GM18505 (cell line): ENCODE measurements around the gene CPLX1.
"Not testable (repeated sequence)": the region's sequence is repeated elsewhere in the genome, so short reads cannot be mapped to it uniquely, and the experiment has no call there.

Source experiments
- ATAC-seq: cut with Tn5 transposase; IDR thresholded peaks from one replicate; pipeline ENCODE4 v1.9.1; 2021; ENCODE audit not compliant: unreplicated experiment
- POLR2A ChIP-seq: IDR thresholded peaks from 4 replicates; pipeline ENCODE4 v1.6.1; 2011; ENCODE audit warnings: borderline replicate concordance; ENCODE audit not compliant: insufficient read depth, insufficient read length; ENCODE audit errors: extremely low read depth

The CPLX1 gene

GRCh38 chr4:823176-823760 is 2.7 kb downstream of the CPLX1 start:
- no peak for TF ChIP-seq POLR2A
- no peak for ATAC-seq

- no peak for TF ChIP-seq POLR2A
- no peak for ATAC-seq
Observed at GRCh38 chr4:822361-823175, 3.4 kb downstream of the CPLX1 start.

GRCh38 chr4:821631-822030 is 4.3 kb downstream of the CPLX1 start:
- ATAC-seq = no peak
- no peak for TF ChIP-seq POLR2A

GRCh38 chr4:821181-821591 is 4.7 kb downstream of the CPLX1 start:
- no peak for ATAC-seq
- no peak for TF ChIP-seq POLR2A

GRCh38 chr4:820230-821172 is 5.4 kb downstream of the CPLX1 start:
- ATAC-seq = no peak
- no peak for TF ChIP-seq POLR2A

- ATAC-seq = no peak
- no peak for TF ChIP-seq POLR2A
Observed at GRCh38 chr4:819401-820229, 6.3 kb downstream of the CPLX1 start.

GRCh38 chr4:818106-818921 is 7.6 kb downstream of the CPLX1 start:
- no peak for TF ChIP-seq POLR2A
- no peak for ATAC-seq

GRCh38 chr4:815464-816146 is 10.3 kb downstream of the CPLX1 start:
- no peak for ATAC-seq
- no peak for TF ChIP-seq POLR2A

GRCh38 chr4:814312-814850 is 11.5 kb downstream of the CPLX1 start:
- ATAC-seq = no peak
- TF ChIP-seq POLR2A = no peak

- no peak for ATAC-seq
- no peak for TF ChIP-seq POLR2A
Observed at GRCh38 chr4:813900-814299, 12.0 kb downstream of the CPLX1 start.

- no peak for TF ChIP-seq POLR2A
- no peak for ATAC-seq
Observed at GRCh38 chr4:808860-809570, 16.9 kb downstream of the CPLX1 start.

GRCh38 chr4:807792-808191 is 18.1 kb downstream of the CPLX1 start:
- no peak for TF ChIP-seq POLR2A
- ATAC-seq = no peak

- not testable (repeated sequence) for ATAC-seq
Observed at GRCh38 chr4:806979-807378, 18.9 kb downstream of the CPLX1 start.
